Liver (tissue), 9 donors: ENCODE data around the gene RUSC2. TPM values are rescaled to one million over a fixed set of nuclear protein-coding genes. Genes with fewer than 3 reads are reported as not detected.
"Not testable (repeated sequence)": the region's sequence is repeated elsewhere in the genome, so short reads cannot be mapped to it uniquely, and the experiment has no call there.

Experiments used
- DNase-seq: peaks from one replicate; pipeline ENCODE4 v3.0.0-alpha.2; 2017; ENCODE audit warnings: low spot score
- H3K27ac ChIP-seq, 2 donors: one replicate each; pipeline ENCODE4 v1.7.0; 2013; ENCODE audit warnings: inconsistent platforms in 2 of 2, low read length in 2 of 2, control low read depth in 1 of 2, low read depth in 1 of 2, mild to moderate bottlenecking in 1 of 2
- H3K27me3 ChIP-seq, 4 donors: one replicate each; pipeline versions ENCODE4 v1.6.1 to v1.7.0; 2013; ENCODE audit warnings: low read length in 3 of 4, inconsistent platforms in 1 of 4, mild to moderate bottlenecking in 1 of 4, moderate library complexity in 1 of 4; ENCODE audit not compliant: control insufficient read depth in 4 of 4, insufficient read depth in 4 of 4
- H3K36me3 ChIP-seq, 4 donors: one replicate each; pipeline versions ENCODE4 v1.6.1 to v1.7.0; 2013; ENCODE audit warnings: low read length in 3 of 4, mild to moderate bottlenecking in 3 of 4, low read depth in 1 of 4, moderate library complexity in 1 of 4; ENCODE audit not compliant: control insufficient read depth in 4 of 4, insufficient read depth in 3 of 4
- H3K4me1 ChIP-seq, 4 donors: one replicate each; pipeline versions ENCODE4 v1.6.1 to v1.7.0; 2013; ENCODE audit warnings: low read length in 3 of 4, mild to moderate bottlenecking in 3 of 4, moderate library complexity in 1 of 4; ENCODE audit not compliant: control insufficient read depth in 4 of 4, insufficient read depth in 4 of 4
- H3K4me3 ChIP-seq, 3 donors: one replicate each; pipeline versions ENCODE4 v1.6.1 to v1.7.0; 2013; ENCODE audit warnings: low read length in 3 of 3, control low read depth in 1 of 3, low read depth in 1 of 3, mild to moderate bottlenecking in 1 of 3
- H3K9ac ChIP-seq, 2 donors: one replicate each; pipeline ENCODE4 v1.7.0; 2013; ENCODE audit warnings: low read length in 2 of 2, mild to moderate bottlenecking in 2 of 2, moderate library complexity in 2 of 2, control low read depth in 1 of 2, low read depth in 1 of 2
- H3K9me3 ChIP-seq, 4 donors: one replicate each; pipeline versions ENCODE4 v1.6.1 to v1.7.0; 2013; ENCODE audit warnings: low read length in 3 of 4; ENCODE audit not compliant: control insufficient read depth in 4 of 4
- ATF3 ChIP-seq: IDR thresholded peaks from 2 replicates; pipeline ENCODE4 v1.6.1; 2016; ENCODE audit warnings: antibody characterized with exemption
- EGR1 ChIP-seq, 2 donors: IDR thresholded peaks; 2 replicates each; pipeline ENCODE4 v1.6.1; 2016 to 2018; ENCODE audit warnings: antibody characterized with exemption in 2 of 2, low read depth in 2 of 2
- FOXA1 ChIP-seq: IDR thresholded peaks from 2 replicates; pipeline ENCODE4 v1.6.1; 2016; ENCODE audit warnings: antibody characterized with exemption
- FOXA2 ChIP-seq: IDR thresholded peaks from 2 replicates; pipeline ENCODE4 v1.6.1; 2016; ENCODE audit warnings: antibody characterized with exemption
- GABPA ChIP-seq, 2 donors: IDR thresholded peaks in 1 of 2; conservative IDR thresholded peaks in 1 of 2; 2 replicates each; pipeline ENCODE4 v1.6.1; 2016; ENCODE audit warnings: antibody characterized with exemption in 2 of 2, mild to moderate bottlenecking in 1 of 2, moderate library complexity in 1 of 2
- HNF4A ChIP-seq, 2 donors: conservative IDR thresholded peaks; 2 replicates each; pipeline ENCODE4 v1.6.1; 2016; ENCODE audit warnings: antibody characterized with exemption in 2 of 2, mild to moderate bottlenecking in 2 of 2
- HNF4G ChIP-seq: IDR thresholded peaks from 2 replicates; pipeline ENCODE4 v1.6.1; 2016; ENCODE audit warnings: antibody characterized with exemption
- JUND ChIP-seq, 2 donors: IDR thresholded peaks; 2 replicates each; pipeline ENCODE4 v1.6.1; 2016; ENCODE audit warnings: antibody characterized with exemption in 2 of 2
- NR2F2 ChIP-seq: IDR thresholded peaks from 2 replicates; pipeline ENCODE4 v1.6.1; 2016; ENCODE audit warnings: antibody characterized with exemption
- RAD21 ChIP-seq, 2 donors: IDR thresholded peaks; 2 replicates each; pipeline ENCODE4 v1.6.1; 2016; ENCODE audit warnings: antibody characterized with exemption in 2 of 2, mild to moderate bottlenecking in 2 of 2
- RXRA ChIP-seq, 2 donors: IDR thresholded peaks; 2 replicates each; pipeline ENCODE4 v1.6.1; 2017 to 2018; ENCODE audit warnings: antibody characterized with exemption in 2 of 2, mild to moderate bottlenecking in 1 of 2
- SP1 ChIP-seq: IDR thresholded peaks from 2 replicates; pipeline ENCODE4 v1.6.1; 2018; ENCODE audit warnings: antibody characterized with exemption, mild to moderate bottlenecking
- TAF1 ChIP-seq: conservative IDR thresholded peaks from 2 replicates; pipeline ENCODE4 v1.6.1; 2016; ENCODE audit warnings: antibody characterized with exemption, mild to moderate bottlenecking
- YY1 ChIP-seq: IDR thresholded peaks from 2 replicates; pipeline ENCODE4 v1.6.1; 2016; ENCODE audit warnings: antibody characterized with exemption, mild to moderate bottlenecking
- ZBTB33 ChIP-seq: IDR thresholded peaks from 2 replicates; pipeline ENCODE4 v1.6.1; 2016; ENCODE audit warnings: antibody characterized with exemption
- WGBS: extraction: QIAGEN DNeasy Blood & Tissue Kit; methylation state at CpG from one replicate; pipeline ENCODE4 v1.1.7; 2013; 5-methylcytosine and 5-hydroxymethylcytosine counted together
- polyA plus RNA-seq, 2 donors: library from polyadenylated mRNA; stranded (reverse) in 1 of 2; unstranded in 1 of 2; fragments of 200-250 nt in 1 of 2; fragments of >200 nt in 1 of 2; fragmentation: Nextera tagmentation in 1 of 2; extraction: Ambion mirVana in 1 of 2; gene quantifications; one replicate each; pipeline versions ENCODE4 v1.2.1 to v1.2.3, GENCODE V29; 2013 to 2015
- total RNA-seq, 2 donors: library from RNA; depleted of rRNA; stranded (reverse); fragments of >200 nt; gene quantifications; one replicate each; pipeline ENCODE4 v1.2.3, GENCODE V29; 2014
- TF ChIP-seq, protein P1 (sequence below): IDR thresholded peaks from 2 replicates; pipeline ENCODE4 v1.6.1; 2016; ENCODE audit warnings: antibody characterized with exemption
- TF ChIP-seq, protein P2 (sequence below): fragments of 150-350 bp; IDR thresholded peaks from 2 replicates; pipeline ENCODE4 v1.5.1; 2017; ENCODE audit warnings: improper control_type of control experiment, low read depth, low read length; ENCODE audit not compliant: missing input control
- donor health status: healthy.
- donor health status: healthy.
- donor health status: healthy.
- donor health status: healthy.
- donor health status: healthy.

Gene RUSC2
- total and polyA plus RNA-seq, 4 donors: 2.1 to 6.3 (median 4.3) TPM

DNA sequence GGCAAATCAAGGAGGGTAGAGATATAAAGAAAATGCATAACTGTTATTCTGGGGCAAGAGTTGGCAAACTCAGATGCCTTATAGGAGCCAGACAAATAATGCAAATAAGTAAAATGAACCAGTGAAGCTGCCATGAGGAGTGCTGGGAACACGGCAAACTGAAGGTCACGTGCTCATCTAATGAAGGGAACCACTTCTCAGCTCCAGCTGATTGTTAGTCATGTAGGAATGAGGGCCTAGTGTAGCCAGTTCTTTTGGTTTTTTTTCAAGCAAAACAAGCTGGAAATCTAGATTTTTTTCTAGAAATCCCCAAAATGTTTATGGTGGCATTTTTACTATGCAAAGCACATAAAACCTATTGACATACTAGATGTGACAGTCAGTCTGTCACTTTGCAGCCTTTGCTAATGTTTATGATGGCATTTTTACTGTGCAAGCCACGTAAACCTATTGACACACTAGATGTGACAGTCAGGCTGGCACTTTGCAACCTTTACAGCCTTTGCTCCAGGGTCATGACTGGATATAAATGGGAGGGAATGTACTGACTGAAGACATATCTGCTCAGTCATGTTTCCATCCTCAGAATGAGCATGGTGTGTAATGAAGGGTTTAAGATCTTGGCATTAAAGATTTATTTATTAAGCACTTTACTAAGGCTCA lies 39.4 kb downstream of the RUSC2 start:
- Histone ChIP-seq H3K27me3 (no peaks in the 10 kb centered on the region), H3K9ac (no peak overlapping the region), H3K4me1 (peaks cover 15 to 32% (median 17%) of the 10 kb centered on the region in 4 donors), H3K4me3 (no peak overlapping the region), H3K9me3 (no peaks in the 10 kb centered on the region), H3K27ac (peak overlapping the region in 1 of 2 donors; percentile 8), H3K36me3 (no peaks in the 10 kb centered on the region)
- DNase-seq: no peak
- no peak for TF ChIP-seq HNF4G
- TF ChIP-seq JUND (IDR thresholded peaks at IDR 0.05): no peak
- no peak for TF ChIP-seq SP1
- TF ChIP-seq HNF4A (conservative IDR thresholded peaks at IDR 0.05): peak in 1 of 2 donors; percentile 20
- TF ChIP-seq NR2F2: no peak
- no peak for TF ChIP-seq EGR1 (IDR thresholded peaks at IDR 0.05; ENCODE audit: low read depth in 2 of 2)
- TF ChIP-seq RXRA (IDR thresholded peaks at IDR 0.05): peak in 1 of 2 donors; percentile 8
- 74% methylated on average over 3 of the region's 3 CpGs for WGBS

GRCh38 chr9:35533398-35533797 lies 43.5 kb downstream of the RUSC2 start:
- Histone ChIP-seq H3K36me3 (no peaks in the 10 kb centered on the region), H3K4me3 (no peak overlapping the region), H3K27me3 (no peaks in the 10 kb centered on the region), H3K27ac (no peak overlapping the region), H3K9me3 (no peaks in the 10 kb centered on the region), H3K4me1 (peaks cover 0 to 9% (median 2%) of the 10 kb centered on the region in 4 donors), H3K9ac (no peak overlapping the region)
- DNase-seq: no peak
- TF ChIP-seq SP1: no peak
- TF ChIP-seq GABPA (IDR thresholded peaks at IDR 0.05 in 1 of 2, conservative IDR thresholded peaks at IDR 0.05 in 1 of 2): no peak
- TF ChIP-seq YY1: no peak
- no peak for TF ChIP-seq ATF3
- TF ChIP-seq, protein P1, sequence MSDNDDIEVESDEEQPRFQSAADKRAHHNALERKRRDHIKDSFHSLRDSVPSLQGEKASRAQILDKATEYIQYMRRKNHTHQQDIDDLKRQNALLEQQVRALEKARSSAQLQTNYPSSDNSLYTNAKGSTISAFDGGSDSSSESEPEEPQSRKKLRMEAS: no peak
- no peak for TF ChIP-seq TAF1
- no peak for TF ChIP-seq HNF4A (conservative IDR thresholded peaks at IDR 0.05)
- TF ChIP-seq ZBTB33: no peak
- no peak for TF ChIP-seq NR2F2
- TF ChIP-seq HNF4G: no peak
- TF ChIP-seq EGR1 (IDR thresholded peaks at IDR 0.05; ENCODE audit: low read depth in 2 of 2): no peak
- TF ChIP-seq RAD21 (IDR thresholded peaks at IDR 0.05): no peak
- no peak for TF ChIP-seq FOXA1
- TF ChIP-seq FOXA2: no peak
- TF ChIP-seq, protein P2, sequence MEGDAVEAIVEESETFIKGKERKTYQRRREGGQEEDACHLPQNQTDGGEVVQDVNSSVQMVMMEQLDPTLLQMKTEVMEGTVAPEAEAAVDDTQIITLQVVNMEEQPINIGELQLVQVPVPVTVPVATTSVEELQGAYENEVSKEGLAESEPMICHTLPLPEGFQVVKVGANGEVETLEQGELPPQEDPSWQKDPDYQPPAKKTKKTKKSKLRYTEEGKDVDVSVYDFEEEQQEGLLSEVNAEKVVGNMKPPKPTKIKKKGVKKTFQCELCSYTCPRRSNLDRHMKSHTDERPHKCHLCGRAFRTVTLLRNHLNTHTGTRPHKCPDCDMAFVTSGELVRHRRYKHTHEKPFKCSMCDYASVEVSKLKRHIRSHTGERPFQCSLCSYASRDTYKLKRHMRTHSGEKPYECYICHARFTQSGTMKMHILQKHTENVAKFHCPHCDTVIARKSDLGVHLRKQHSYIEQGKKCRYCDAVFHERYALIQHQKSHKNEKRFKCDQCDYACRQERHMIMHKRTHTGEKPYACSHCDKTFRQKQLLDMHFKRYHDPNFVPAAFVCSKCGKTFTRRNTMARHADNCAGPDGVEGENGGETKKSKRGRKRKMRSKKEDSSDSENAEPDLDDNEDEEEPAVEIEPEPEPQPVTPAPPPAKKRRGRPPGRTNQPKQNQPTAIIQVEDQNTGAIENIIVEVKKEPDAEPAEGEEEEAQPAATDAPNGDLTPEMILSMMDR: no peak
- no peak for TF ChIP-seq RXRA (IDR thresholded peaks at IDR 0.05)

DNA sequence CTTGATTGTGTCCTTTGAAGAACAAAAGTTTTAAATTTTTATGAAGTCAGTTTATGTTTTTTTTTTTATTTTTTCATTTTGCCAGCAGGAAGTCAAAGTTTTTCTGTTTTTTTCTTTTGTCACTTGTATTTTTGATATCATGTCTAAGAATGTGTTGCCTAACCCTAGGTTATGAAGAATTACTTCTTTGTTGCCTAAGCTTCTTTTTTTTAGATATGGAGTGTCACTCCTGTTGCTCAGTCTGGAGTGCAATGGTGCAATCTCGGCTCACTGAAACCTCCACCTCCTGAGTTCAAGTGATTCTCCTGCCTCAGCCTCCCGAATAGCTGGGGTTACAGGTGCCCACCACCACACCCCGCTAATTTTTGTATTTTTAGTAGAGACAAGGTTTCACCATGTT lies 45.0 kb downstream of the RUSC2 start:
- not testable (repeated sequence) for H3K9ac ChIP-seq, H3K4me3 ChIP-seq, H3K9me3 ChIP-seq, DNase-seq, H3K36me3 ChIP-seq, H3K27me3 ChIP-seq, H3K4me1 ChIP-seq, H3K27ac ChIP-seq
- WGBS: 93% methylated on average over 3 of the region's 3 CpGs
